ENCODE results near the gene KRTAP12-1.
"Not testable (repeated sequence)": the region's sequence is repeated elsewhere in the genome, so short reads cannot be mapped to it uniquely, and the experiment has no call there.

The KRTAP12-1 gene

GRCh38 chr21:44686000-44686781 is 4.2 kb upstream of the KRTAP12-1 start:
- in situ Hi-C loops (cut with MboI; ENCODE audit: low pct_unique_long_range_greater_than_20kb, low sequenced_read_pairs, unreplicated experiment): no loop called here
- peak; percentile 15 for DNase-seq (ENCODE audit: low spot score)
- TF ChIP-seq, protein P1, sequence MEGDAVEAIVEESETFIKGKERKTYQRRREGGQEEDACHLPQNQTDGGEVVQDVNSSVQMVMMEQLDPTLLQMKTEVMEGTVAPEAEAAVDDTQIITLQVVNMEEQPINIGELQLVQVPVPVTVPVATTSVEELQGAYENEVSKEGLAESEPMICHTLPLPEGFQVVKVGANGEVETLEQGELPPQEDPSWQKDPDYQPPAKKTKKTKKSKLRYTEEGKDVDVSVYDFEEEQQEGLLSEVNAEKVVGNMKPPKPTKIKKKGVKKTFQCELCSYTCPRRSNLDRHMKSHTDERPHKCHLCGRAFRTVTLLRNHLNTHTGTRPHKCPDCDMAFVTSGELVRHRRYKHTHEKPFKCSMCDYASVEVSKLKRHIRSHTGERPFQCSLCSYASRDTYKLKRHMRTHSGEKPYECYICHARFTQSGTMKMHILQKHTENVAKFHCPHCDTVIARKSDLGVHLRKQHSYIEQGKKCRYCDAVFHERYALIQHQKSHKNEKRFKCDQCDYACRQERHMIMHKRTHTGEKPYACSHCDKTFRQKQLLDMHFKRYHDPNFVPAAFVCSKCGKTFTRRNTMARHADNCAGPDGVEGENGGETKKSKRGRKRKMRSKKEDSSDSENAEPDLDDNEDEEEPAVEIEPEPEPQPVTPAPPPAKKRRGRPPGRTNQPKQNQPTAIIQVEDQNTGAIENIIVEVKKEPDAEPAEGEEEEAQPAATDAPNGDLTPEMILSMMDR (IDR thresholded peaks at IDR 0.05; ENCODE audit: extremely low read depth, insufficient read depth, missing control alignments): no peak

- in situ Hi-C loops (cut with MboI; ENCODE audit: low pct_unique_long_range_greater_than_20kb, low sequenced_read_pairs, unreplicated experiment); DNase-seq (ENCODE audit: low spot score): not testable (repeated sequence)
Observed at GRCh38 chr21:44685050-44685449, 3.1 kb upstream of the KRTAP12-1 start.

- in situ Hi-C loops (cut with MboI; ENCODE audit: low pct_unique_long_range_greater_than_20kb, low sequenced_read_pairs, unreplicated experiment): no loop called here
- TF ChIP-seq, protein P1 (IDR thresholded peaks at IDR 0.05; ENCODE audit: extremely low read depth, insufficient read depth, missing control alignments): no peak
- DNase-seq (ENCODE audit: low spot score): no peak
Observed at GRCh38 chr21:44684483-44684882, 2.5 kb upstream of the KRTAP12-1 start.

DNA sequence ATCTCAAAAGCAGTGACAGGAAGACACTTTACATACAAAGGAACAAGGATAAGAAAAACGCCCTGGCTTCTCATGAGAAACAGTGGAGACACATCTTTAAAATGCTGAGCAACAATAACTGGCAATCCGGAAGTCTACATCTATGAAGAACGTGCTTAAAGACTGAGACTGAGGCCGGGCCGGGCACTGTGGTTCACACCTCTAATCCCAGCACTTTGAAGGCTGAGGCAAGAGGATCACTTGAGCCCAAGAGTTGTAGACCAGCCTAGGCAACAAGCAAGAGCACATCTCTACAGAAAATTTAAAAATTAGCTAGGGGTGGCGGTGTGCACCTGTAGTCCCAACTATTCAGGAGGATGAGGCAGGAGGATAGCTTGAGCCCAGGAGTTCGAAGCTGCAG is 2.1 kb upstream of the KRTAP12-1 start:
- in situ Hi-C loops (cut with MboI; ENCODE audit: low pct_unique_long_range_greater_than_20kb, low sequenced_read_pairs, unreplicated experiment): no loop called here
- TF ChIP-seq, protein P1 (IDR thresholded peaks at IDR 0.05; ENCODE audit: extremely low read depth, insufficient read depth, missing control alignments): no peak
- no peak for DNase-seq (ENCODE audit: low spot score)

DNA sequence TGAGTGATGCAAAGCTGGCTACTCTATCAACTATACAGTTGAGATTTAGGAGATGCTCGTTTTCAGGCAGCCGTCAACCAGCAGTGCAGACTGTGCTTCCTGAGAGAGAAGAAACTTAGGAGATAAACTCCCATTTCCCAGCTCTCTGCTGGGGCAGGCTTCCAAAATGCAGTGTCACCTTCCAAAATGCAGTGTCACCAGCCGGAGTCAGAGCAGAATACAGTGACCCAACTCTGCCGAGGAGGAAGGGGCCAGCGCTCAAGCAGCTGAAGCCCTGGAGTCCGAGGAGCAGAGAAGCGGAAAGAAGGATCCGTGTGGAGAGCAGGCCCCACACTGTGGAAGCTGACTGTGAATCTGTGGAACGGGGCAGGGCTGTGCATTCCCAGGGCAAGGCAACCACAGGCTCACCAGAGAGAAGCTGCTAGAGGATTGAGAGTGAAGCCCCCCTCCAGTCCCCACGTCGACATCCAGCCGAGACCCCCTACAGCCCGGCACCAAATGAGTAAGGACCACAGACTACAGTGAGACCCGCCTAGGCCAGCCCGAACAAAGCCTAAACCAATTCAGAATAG is 703 bp upstream of the KRTAP12-1 start:
- DNase-seq (ENCODE audit: low spot score): no peak
- TF ChIP-seq, protein P1 (IDR thresholded peaks at IDR 0.05; ENCODE audit: extremely low read depth, insufficient read depth, missing control alignments): no peak
- in situ Hi-C loops (cut with MboI; ENCODE audit: low pct_unique_long_range_greater_than_20kb, low sequenced_read_pairs, unreplicated experiment): no loop called here

DNA sequence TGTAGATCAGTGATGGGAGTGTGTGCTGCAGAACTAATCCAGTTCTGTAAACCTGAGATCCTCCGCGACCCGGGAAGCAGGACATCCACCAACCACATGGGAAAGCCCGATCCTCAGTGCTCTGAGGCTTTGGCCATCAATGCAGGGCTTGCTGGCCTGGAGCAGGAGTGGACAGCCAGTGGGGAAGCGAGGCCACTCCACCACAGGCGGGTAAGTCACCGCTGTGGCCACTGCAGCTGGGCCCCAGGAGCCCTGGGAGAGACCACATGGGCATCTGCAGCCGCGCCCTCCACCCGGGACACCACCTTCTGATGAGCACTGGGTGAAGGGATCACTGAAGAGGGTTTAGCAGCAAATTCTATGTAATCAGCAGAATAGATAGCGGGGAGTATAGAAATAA is 811 bp downstream of the KRTAP12-1 start:
- TF ChIP-seq, protein P1 (IDR thresholded peaks at IDR 0.05; ENCODE audit: extremely low read depth, insufficient read depth, missing control alignments): no peak

GRCh38 chr21:44677881-44678280 is 4.1 kb downstream of the KRTAP12-1 start:
- TF ChIP-seq, protein P1 (IDR thresholded peaks at IDR 0.05; ENCODE audit: extremely low read depth, insufficient read depth, missing control alignments): no peak
- in situ Hi-C loops (cut with MboI; ENCODE audit: low pct_unique_long_range_greater_than_20kb, low sequenced_read_pairs, unreplicated experiment): no loop called here
- no peak for DNase-seq (ENCODE audit: low spot score)

More for the DNA sequence above, 811 bp downstream of the KRTAP12-1 start:
- DNase-seq (ENCODE audit: low spot score): no peak
- in situ Hi-C loops (cut with MboI; ENCODE audit: low pct_unique_long_range_greater_than_20kb, low sequenced_read_pairs, unreplicated experiment): no loop called here
